GM23248 (cell line): ENCODE results near the gene SCGB1C1. TPM values are rescaled to one million over a fixed set of nuclear protein-coding genes. Genes with fewer than 3 reads are reported as not detected.

Experiments
- DNase-seq: peaks from one replicate; pipeline ENCODE4 v3.0.0-alpha.2; 2015
- H2AFZ ChIP-seq: fragments of 200-600 bp; sonication (generic); 2 replicates; pipeline ENCODE4 v1.6.1; 2016; ENCODE audit warnings: antibody characterized with exemption
- H3F3A ChIP-seq: fragments of 200-600 bp; sonication (generic); 2 replicates; pipeline ENCODE4 v1.6.1; 2016; ENCODE audit warnings: mild to moderate bottlenecking, antibody characterized with exemption, mixed run types; ENCODE audit not compliant: insufficient read depth
- H3K27ac ChIP-seq: fragments of 200-600 bp; sonication (generic); 2 replicates; pipeline ENCODE4 v1.5.1; 2016; ENCODE audit warnings: mild to moderate bottlenecking
- H3K27me3 ChIP-seq: fragments of 200-600 bp; sonication (generic); replicated peaks from 2 replicates; pipeline ENCODE4 v1.6.1; 2016; ENCODE audit warnings: mild to moderate bottlenecking; ENCODE audit not compliant: insufficient read depth
- H3K36me3 ChIP-seq: fragments of 200-600 bp; sonication (generic); 2 replicates; pipeline ENCODE4 v1.6.1; 2016; ENCODE audit warnings: low read depth, mild to moderate bottlenecking
- H3K4me1 ChIP-seq: fragments of 200-600 bp; sonication (generic); 2 replicates; pipeline ENCODE4 v1.6.1; 2016; ENCODE audit warnings: mild to moderate bottlenecking; ENCODE audit not compliant: insufficient read depth
- H3K4me2 ChIP-seq: fragments of 200-600 bp; sonication (generic); one replicate; pipeline ENCODE4 v1.6.1; 2016; ENCODE audit warnings: mild to moderate bottlenecking; ENCODE audit not compliant: unreplicated experiment
- H3K4me3 ChIP-seq: fragments of 200-600 bp; sonication (generic); 2 replicates; pipeline ENCODE4 v1.5.1; 2016; ENCODE audit warnings: mild to moderate bottlenecking
- H3K79me2 ChIP-seq: fragments of 200-600 bp; sonication (generic); 2 replicates; pipeline ENCODE4 v1.6.1; 2016; ENCODE audit warnings: mild to moderate bottlenecking; ENCODE audit not compliant: insufficient read depth
- H3K9ac ChIP-seq: fragments of 200-600 bp; sonication (generic); 2 replicates; pipeline ENCODE4 v1.6.1; 2016; ENCODE audit warnings: mild to moderate bottlenecking
- H3K9me2 ChIP-seq: fragments of 200-600 bp; sonication (generic); 2 replicates; pipeline ENCODE4 v1.6.1; 2016; ENCODE audit warnings: mixed run types, mild to moderate bottlenecking, moderate library complexity; ENCODE audit not compliant: insufficient read depth
- H3K9me3 ChIP-seq: fragments of 200-600 bp; sonication (generic); one replicate; pipeline ENCODE4 v1.6.1; 2017; ENCODE audit warnings: low read depth
- H4K20me1 ChIP-seq: fragments of 200-600 bp; sonication (generic); 2 replicates; pipeline ENCODE4 v1.6.0; 2016; ENCODE audit not compliant: insufficient read depth
- EZH2 ChIP-seq: fragments of 200-600 bp; sonication (generic); IDR thresholded peaks from 2 replicates; pipeline ENCODE4 v1.6.1; 2018; ENCODE audit warnings: antibody characterized with exemption, mild to moderate bottlenecking; ENCODE audit not compliant: insufficient read depth, poor library complexity, severe bottlenecking
- EZH2phosphoT487 ChIP-seq: fragments of 200-600 bp; sonication (generic); IDR thresholded peaks from 2 replicates; pipeline ENCODE4 v1.6.1; 2018; ENCODE audit warnings: antibody characterized with exemption, moderate library complexity, mild to moderate bottlenecking, low read depth; ENCODE audit not compliant: insufficient read depth
- WGBS, 2 experiments: methylation state at CpG; one replicate each; pipeline ENCODE4 v1.1.6; 2015 to 2017; ENCODE audit warnings: low lambda C conversion rate in 2 of 2, low coverage in 1 of 2; ENCODE audit errors: missing lambda C conversion rate in 2 of 2; 5-methylcytosine and 5-hydroxymethylcytosine counted together
- in situ Hi-C: fragments of 300-500 bp; cut with MboI; formaldehyde crosslinking; loops from 2 replicates; pipeline ENCODE4 v1.15.0; 2020
- polyA plus RNA-seq: library from polyadenylated mRNA; unstranded; fragments of >200 nt; fragmentation: Nextera tagmentation; extraction: Ambion mirVana; gene quantifications from 2 replicates; pipeline ENCODE4 v1.2.1, GENCODE V29; 2016
- total RNA-seq: library from RNA; depleted of rRNA; stranded (reverse); fragments of >200 nt; shearing (Covaris generic); gene quantifications from 2 replicates; pipeline ENCODE4 v1.2.3, GENCODE V29; 2014

Gene SCGB1C1
- total and polyA plus RNA-seq, 2 experiments from 2014 or later, result not detected

- Histone ChIP-seq H3K4me1 (no peaks in the 10 kb centered on the region), H3K27ac (no peak overlapping the region), H3K9me3 (no peaks in the 10 kb centered on the region), H3K9ac (no peak overlapping the region), H3K4me2 (no peak overlapping the region), H3K79me2 (peaks cover 34% of the 10 kb centered on the region), H3K9me2 (no peaks in the 10 kb centered on the region), H2AFZ (no peak overlapping the region), H3K27me3 (no peaks in the 10 kb centered on the region), H3K4me3 (no peak overlapping the region), H3K36me3 (0 out of 2 replicates have a peak, but pooled peaks cover 6% of the 10 kb centered on the region), H4K20me1 (no peaks in the 10 kb centered on the region), H3F3A (no peaks in the 10 kb centered on the region)
- TF ChIP-seq EZH2phosphoT487 (no peak), EZH2 (no peak)
- peak; percentile 62 for DNase-seq
- 86 to 91% methylated on average over 10 of the region's 10 CpGs for WGBS, 2 experiments
- in situ Hi-C loops, result no loop called here
These were observed 33.0 kb downstream of the SCGB1C1 start for GRCh38 chr11:225734-226453.

DNA sequence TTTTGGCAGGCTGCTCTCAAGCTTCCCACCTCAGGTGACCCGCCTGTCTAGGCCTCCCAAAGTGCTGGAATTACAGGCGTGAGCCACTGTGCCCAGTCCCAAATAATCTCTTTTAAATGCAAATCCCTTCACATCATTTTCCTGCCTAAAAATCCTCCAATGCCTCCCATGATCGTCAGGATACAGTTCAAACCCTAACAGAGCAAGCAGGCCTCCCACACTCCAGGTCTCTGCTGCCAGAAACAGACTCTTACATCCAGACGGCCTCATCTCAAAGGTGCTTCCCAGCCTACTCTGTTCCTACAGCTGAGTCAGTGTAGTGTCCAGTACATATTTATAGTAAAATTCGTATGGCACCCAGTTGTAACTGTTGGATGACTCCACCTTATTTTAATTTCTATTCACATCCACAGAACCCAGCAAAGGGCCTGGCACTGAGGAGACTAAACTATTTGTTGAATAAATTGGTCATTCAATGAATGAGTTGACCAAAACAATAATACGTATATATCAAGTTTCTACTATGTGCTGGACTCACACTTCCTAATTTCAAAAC is 35.0 kb downstream of the SCGB1C1 start:
- H3K79me2 ChIP-seq, result peaks cover 34% of the 10 kb centered on the region
- H3K9ac ChIP-seq, result no peak overlapping the region
- TF ChIP-seq EZH2phosphoT487, result no peak
- no peak for TF ChIP-seq EZH2
- no peak for DNase-seq
- WGBS, 2 experiments, result 81 to 88% methylated on average over 6 of the region's 6 CpGs
- no peak overlapping the region for H2AFZ ChIP-seq
- no peaks in the 10 kb centered on the region for H3K4me1 ChIP-seq
- no peaks in the 10 kb centered on the region for H3F3A ChIP-seq
- H3K4me2 ChIP-seq, result no peak overlapping the region
- no peak overlapping the region for H3K27ac ChIP-seq
- no peaks in the 10 kb centered on the region for H3K9me2 ChIP-seq
- no peaks in the 10 kb centered on the region for H3K9me3 ChIP-seq
- H3K36me3 ChIP-seq, result 0 out of 2 replicates have a peak, but pooled peaks cover 6% of the 10 kb centered on the region
- no peaks in the 10 kb centered on the region for H4K20me1 ChIP-seq
- in situ Hi-C loops, result no loop called here
- H3K4me3 ChIP-seq, result no peak overlapping the region
- no peaks in the 10 kb centered on the region for H3K27me3 ChIP-seq

DNA sequence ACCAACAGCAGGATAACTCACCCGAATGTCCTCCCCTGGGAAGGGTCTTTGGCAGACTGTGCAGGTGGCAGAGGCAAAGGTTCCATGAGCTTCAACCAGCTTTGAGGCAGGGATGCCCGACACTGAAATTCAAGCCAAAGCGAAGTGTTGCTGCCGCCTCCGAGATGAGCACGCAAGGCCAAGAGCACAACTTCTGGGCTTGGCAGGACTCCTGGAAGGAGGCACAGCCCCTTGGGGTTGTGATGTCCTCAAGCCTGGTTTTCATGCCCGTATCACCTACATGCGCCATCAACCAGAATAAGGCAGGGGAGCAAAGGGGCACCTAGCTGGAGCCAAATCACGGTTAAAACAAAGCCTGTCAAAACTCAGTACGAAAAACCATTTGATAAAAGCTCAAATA is 37.6 kb downstream of the SCGB1C1 start:
- peaks cover 4% of the 10 kb centered on the region; the same call in 1 of the 2 replicates for H3F3A ChIP-seq
- H3K27me3 ChIP-seq, result no peaks in the 10 kb centered on the region
- no peak overlapping the region for H2AFZ ChIP-seq
- no peak overlapping the region for H3K9ac ChIP-seq
- H3K9me2 ChIP-seq, result no peaks in the 10 kb centered on the region
- no peak for TF ChIP-seq EZH2
- TF ChIP-seq EZH2phosphoT487, result no peak
- 0 out of 2 replicates have a peak, but pooled peaks cover 6% of the 10 kb centered on the region for H3K36me3 ChIP-seq
- H3K4me1 ChIP-seq, result no peaks in the 10 kb centered on the region
- no peak overlapping the region for H3K27ac ChIP-seq
- H3K79me2 ChIP-seq, result peaks cover 41% of the 10 kb centered on the region
- 84 to 87% methylated on average over 10 of the region's 10 CpGs for WGBS, 2 experiments
- in situ Hi-C loops, result no loop called here
- no peaks in the 10 kb centered on the region for H3K9me3 ChIP-seq
- H3K4me3 ChIP-seq, result no peak overlapping the region
- no peak for DNase-seq
- no peaks in the 10 kb centered on the region for H4K20me1 ChIP-seq
- no peak overlapping the region for H3K4me2 ChIP-seq

DNA sequence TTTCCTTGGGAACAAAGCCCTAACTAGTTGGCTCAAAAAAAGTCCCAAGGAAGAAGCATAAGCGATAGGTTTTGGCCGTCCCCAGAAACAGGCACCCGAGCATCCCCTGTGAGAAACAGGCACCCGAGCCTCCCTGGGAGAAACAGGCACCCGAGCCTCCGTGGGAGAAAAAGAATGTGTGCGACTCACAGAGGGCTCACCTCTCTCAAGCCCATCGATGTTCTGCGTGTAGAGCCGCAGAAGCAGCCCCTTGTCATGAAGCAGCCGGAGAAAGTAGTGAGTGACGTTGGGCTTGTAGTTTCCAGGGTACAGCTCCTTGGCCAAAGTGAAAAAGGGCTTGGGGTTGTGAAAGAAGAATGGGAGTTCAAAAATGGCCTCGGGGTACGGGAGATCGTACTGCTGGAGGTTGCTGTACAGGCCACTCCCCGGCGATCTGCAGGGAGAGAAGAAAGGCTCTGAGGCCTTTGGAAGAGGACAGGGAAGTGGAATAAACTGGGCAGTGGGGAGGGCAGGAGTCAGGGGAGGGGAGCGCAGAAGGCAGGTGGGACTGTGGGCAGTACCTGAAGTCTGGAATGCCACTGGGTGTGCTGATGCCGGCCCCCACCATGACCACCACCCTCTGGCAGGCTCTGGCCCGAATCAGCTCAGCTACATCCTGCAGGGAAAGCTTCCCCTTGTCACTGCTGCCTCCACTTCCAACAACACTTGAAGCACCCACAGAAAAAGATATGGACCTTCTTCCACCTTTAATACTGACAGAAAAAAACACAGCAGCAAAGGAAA is 40.1 kb downstream of the SCGB1C1 start:
- in situ Hi-C loops, result no loop called here
- H3K4me1 ChIP-seq, result peaks cover 3% of the 10 kb centered on the region; the same call in 1 of the 2 replicates
- H3K9me2 ChIP-seq, result no peaks in the 10 kb centered on the region
- no peaks in the 10 kb centered on the region for H3K9me3 ChIP-seq
- no peak overlapping the region for H3K4me2 ChIP-seq
- H3K27me3 ChIP-seq, result no peaks in the 10 kb centered on the region
- H3K27ac ChIP-seq, result no peak overlapping the region
- no peak overlapping the region for H2AFZ ChIP-seq
- no peak for TF ChIP-seq EZH2
- TF ChIP-seq EZH2phosphoT487, result no peak
- H3K4me3 ChIP-seq, result no peak overlapping the region
- WGBS, 2 experiments, result 87 to 89% methylated on average over 20 of the region's 20 CpGs
- peaks cover 7% of the 10 kb centered on the region; the same call in 1 of the 2 replicates for H3F3A ChIP-seq
- no peaks in the 10 kb centered on the region for H4K20me1 ChIP-seq
- H3K79me2 ChIP-seq, result peaks cover 39% of the 10 kb centered on the region
- 0 out of 2 replicates have a peak, but pooled peaks cover 6% of the 10 kb centered on the region for H3K36me3 ChIP-seq
- no peak for DNase-seq
- H3K9ac ChIP-seq, result no peak overlapping the region
